PFSK-1 (cell line): Measurements from ENCODE around the gene CASS4.

Experiments
- POLR2AphosphoS5 ChIP-seq: IDR thresholded peaks from 2 replicates; pipeline ENCODE4 v1.6.1; 2012; ENCODE audit warnings: low read depth, mild to moderate bottlenecking, control low read depth, low read length, moderate library complexity
- REST ChIP-seq, 2 experiments: IDR thresholded peaks; 2 replicates each; pipeline versions ENCODE4 v1.6.1 to v1.8.0; 2011 to 2012; ENCODE audit warnings: low read depth in 2 of 2, low read length in 2 of 2, control low read depth in 1 of 2, inconsistent platforms in 1 of 2, mild to moderate bottlenecking in 1 of 2, moderate library complexity in 1 of 2; ENCODE audit not compliant: insufficient read depth in 1 of 2
- SIN3A ChIP-seq: IDR thresholded peaks from 2 replicates; pipeline ENCODE4 v1.6.1; 2012; ENCODE audit warnings: mild to moderate bottlenecking, low read length, moderate library complexity, borderline replicate concordance; ENCODE audit not compliant: insufficient read depth
- TAF1 ChIP-seq: IDR thresholded peaks from 2 replicates; pipeline ENCODE4 v1.6.1; 2012; ENCODE audit warnings: low read length, control low read depth, borderline replicate concordance; ENCODE audit not compliant: insufficient read depth

GRCh38 chr20:56454754-56455153 is 42.7 kb downstream of the CASS4 start:
- TF ChIP-seq SIN3A (no peak), POLR2AphosphoS5 (no peak), TAF1 (no peak), REST (IDR thresholded peaks at IDR 0.05; ENCODE audit: insufficient read depth in 1 of 2, low read depth in 2 of 2, low read length in 2 of 2) (no peak)
